Activated naive CD4-positive, alpha-beta T cell (primary cell): ENCODE data around the gene MYO1D.
A peak's percentile ranks its signal among the peaks of the same experiment; 100 is the strongest.
"Not testable (repeated sequence)": the region's sequence is repeated elsewhere in the genome, so short reads cannot be mapped to it uniquely, and the experiment has no call there.

ENCODE experiments used
- DNase-seq, 4 experiments: peaks; one replicate each; lab custom pipeline; 2025; lab: John Stamatoyannopoulos, UW

MYO1D gene

GRCh38 chr17:32528825-32529224, 348.1 kb downstream of the MYO1D start:
- DNase-seq = no peak

DNA sequence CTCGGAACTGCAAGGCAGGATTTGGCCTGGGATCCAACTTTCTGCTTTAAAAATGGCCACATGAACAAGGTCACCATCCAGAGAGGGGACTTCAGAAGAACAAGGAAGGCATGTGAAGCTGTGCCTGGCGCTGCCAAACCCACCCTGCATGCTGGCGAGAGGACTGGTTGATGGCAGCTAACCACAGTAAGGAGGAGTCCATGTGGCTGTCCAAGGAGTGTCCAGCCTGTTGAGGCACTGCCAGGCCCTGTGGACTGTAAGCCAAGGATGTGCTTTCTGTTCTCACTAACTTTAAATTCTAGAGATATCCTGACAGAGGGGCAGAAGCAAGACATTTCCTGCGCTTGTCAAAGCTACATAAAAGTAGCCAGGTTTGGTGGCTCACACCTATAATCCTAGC, 349.8 kb downstream of the MYO1D start:
- DNase-seq = no peak

DNA sequence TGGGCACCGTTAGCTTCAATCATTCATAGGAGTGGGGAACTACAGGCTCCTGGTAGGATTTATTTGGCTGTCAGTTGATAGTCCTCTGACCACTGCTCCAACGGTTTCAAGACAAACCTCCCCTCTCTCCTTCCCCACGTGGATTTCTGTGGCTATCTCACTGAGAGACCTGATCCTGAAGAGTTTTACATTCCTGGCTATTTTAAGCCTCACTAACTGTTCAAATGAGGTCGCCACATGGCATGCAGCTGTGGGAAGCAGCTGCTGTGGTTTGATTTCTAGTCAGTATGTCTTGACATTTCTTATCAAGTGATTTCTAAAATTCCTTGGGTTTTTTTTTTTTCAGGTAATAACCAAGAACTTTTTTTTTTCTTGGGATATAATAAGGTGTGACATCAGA, 351.8 kb downstream of the MYO1D start:
- DNase-seq = no peak

- not testable (repeated sequence) for DNase-seq
These were observed 352.4 kb downstream of the MYO1D start for GRCh38 chr17:32524553-32524880.

DNA sequence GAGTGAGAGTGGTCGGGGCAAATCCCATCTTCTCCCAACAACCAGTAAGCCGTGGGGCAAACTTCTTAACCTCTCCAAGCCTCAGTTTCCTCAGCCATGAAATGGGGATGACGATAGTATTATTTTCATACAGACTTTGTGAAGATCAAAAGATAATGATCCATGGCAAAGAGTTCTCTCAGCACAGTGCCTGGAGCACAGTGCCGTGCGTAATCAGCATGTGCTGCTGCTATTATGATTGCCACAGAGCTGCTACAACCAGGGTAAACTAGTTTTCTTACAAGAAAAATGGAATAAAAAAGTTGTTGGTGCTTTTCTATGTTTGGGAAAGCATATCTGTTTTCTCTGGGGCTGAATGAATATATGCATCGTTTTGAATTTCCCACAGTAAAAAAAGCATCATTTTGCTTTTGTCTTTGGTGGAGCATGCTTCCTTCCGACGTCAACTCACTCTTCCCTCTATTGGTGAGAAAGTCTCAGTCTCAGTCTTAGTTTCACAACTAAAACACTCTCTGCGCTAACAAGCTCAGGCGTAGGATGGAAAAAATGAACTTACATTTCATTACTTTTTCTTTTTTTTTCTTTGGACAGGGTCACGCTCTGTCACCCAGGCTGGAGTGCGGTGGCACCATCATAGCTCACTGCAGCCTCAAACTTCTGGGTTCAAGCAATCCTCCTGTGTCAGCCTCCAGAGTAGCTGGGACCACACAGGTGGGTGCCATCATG, 352.9 kb downstream of the MYO1D start:
- no peak for DNase-seq

DNA sequence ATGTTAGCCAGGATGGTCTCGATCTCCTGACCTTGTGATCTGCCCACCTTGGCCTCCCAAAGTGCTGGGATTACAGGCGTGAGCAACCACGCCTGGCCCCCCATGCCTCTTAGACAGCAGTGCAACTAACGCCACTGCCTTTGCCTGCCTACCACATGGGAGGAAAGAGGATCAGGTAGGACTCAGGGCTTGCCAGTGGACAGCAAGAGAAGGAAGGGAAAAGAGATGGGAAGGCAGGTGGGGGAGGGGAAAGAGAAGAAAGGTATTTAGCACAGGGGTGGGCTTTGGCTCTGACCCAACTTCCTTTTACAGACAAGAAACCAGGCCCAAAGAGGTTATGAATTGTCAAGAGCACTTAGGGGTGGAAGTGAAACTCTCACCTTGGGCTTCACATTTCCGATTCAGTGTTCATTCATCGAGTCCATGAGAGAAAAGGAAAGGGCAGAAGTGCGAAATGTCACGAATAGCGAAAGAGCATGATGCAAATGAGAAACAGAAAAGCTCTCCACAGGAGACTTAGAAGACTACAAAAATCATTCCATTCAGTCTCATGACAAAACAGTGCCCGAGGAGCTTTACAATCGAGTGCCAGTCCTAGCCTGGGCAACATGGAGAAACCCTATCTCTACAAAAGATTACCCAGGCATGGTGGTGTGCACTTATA, 353.8 kb downstream of the MYO1D start:
- DNase-seq = no peak

DNA sequence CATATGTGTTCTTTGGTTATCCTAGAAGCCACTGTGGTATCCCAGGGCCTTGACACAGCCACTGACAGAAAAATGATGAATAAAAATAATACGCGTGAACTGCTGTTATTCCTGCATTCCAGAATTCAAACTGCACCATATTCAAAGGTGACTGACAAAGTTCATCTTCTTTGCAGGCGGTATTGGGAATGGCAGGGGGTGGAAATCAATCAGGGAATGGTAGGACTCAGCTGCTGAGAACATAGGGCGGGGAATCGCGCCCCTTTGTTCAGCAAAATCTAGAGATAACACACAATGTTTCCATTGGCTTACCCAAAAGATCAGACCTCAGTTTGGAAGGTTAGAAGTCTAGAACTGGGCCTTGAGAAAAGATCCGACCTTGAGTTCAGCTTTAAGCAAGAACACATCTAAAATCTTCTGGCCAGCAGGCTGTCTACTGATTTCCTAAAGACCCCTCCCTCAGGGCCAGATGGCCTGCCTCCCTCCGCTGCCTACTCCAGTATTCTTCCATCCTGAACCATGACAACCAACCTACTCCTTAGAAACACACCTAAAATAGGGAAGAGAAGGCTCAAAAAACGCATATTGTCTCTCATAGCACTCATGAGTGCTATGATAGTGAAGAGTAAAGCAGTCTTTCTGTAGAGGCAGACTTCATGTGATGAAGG, 356.1 kb downstream of the MYO1D start:
- no peak for DNase-seq

GRCh38 chr17:32520104-32520701, 356.7 kb downstream of the MYO1D start:
- DNase-seq = peak in 2 of 4 experiments; percentile 14

DNA sequence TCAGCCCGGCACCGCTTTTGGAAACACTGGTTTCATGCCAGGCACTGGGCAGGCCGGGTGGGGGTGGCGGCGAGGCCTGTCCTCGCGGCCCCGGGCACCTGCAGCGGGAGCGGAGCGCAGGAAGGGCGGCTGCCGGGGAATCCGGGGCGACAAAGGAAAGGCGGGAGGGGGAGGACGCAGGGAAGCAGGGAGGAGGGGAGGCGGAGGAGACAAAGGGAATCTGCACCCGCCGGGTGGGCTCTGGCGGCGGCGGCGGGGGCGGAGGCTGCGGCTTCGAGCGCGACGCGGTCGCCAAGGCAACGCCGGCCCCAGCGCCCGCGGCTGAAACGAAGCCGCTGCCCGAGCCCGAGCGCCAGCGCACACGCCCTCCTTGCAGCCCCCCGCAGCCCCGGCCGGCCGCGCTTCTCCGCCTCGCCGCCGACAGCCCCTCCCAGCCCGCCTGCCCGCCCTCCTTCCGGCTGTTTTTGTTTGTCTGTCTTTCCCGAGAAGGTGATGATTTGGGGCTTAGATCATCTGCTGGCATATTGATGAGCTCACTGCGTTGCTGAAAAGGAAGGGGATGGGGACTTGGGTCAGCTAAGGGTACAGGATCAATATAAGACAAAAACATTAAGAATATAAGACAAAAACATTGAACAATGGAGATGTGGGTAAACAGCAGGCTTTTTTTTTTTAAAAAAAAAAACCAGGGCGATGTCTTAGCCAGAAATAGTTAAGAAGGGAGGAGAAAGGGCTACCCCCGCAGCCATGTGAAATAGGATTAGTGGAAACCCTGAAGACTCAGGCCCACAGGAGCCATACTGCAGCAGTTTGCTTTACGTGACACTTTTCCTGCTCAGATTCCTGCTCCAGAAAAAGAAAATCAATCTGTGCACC, 357.5 kb downstream of the MYO1D start:
- DNase-seq = peak in 2 of 4 experiments; percentile 38 to 55

GRCh38 chr17:32518646-32519227, 358.2 kb downstream of the MYO1D start:
- no peak for DNase-seq

- DNase-seq = no peak
These were observed 358.9 kb downstream of the MYO1D start for GRCh38 chr17:32517982-32518381.

- no peak for DNase-seq
These were observed 359.8 kb downstream of the MYO1D start for GRCh38 chr17:32516940-32517701.

DNA sequence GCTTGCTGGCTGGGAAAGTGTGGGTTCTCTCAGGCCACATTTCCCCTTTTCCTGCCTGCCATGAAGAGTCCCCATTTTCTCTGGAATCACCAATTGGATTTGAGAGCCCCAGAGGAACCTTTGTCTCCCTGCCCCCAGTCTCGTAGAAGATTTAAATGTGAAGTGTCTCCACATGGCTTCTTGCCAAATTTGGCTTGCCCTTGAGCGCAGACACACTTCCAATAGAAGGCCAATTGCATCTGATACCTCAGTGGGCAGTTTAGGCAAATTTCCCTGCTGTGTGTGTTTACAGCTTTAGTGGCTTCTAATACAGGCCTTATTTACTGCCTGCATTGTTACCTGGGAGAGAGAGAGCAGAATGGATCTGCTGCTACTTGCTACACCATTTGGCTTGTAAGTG, 360.5 kb downstream of the MYO1D start:
- DNase-seq = no peak

- DNase-seq = no peak
These were observed 361.1 kb downstream of the MYO1D start for GRCh38 chr17:32515677-32516383.

- no peak for DNase-seq
These were observed 362.3 kb downstream of the MYO1D start for GRCh38 chr17:32514606-32515005.

GRCh38 chr17:32513579-32513978, 363.3 kb downstream of the MYO1D start:
- no peak for DNase-seq

DNA sequence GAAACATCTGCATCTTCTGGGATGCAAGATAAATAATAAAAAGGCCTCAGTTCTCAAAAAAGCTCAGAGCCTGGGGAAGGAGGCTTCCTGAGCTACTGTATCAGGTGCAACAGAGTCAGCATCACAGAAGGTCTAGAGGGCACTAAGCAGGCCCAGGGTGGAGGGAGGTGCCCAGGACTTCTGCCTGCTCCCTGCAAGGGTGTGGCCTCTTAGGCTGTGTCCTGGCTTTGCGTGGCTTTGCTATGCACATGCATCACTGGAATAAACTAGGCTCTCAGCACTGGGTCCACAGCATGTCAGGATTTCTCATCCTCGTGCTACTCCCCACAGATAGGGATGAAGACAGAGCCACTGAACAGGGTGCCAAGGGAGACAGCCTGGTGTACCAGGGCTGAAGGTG, 364.6 kb downstream of the MYO1D start:
- no peak for DNase-seq

- no peak for DNase-seq
These were observed 366.5 kb downstream of the MYO1D start for GRCh38 chr17:32510466-32510865.

GRCh38 chr17:32508926-32509325, 368.0 kb downstream of the MYO1D start:
- DNase-seq = no peak
